Measurements from ENCODE around the gene MCHR2. TPM values are rescaled to one million over a fixed set of nuclear protein-coding genes. Genes with fewer than 3 reads are reported as not detected.

MCHR2 gene
- total and polyA plus RNA-seq, 2 of the 13 experiments (the other 11 are each of a cell fraction or from before 2014, with no cell fraction given) = not detected

GRCh38 chr6:99887066-99887465 is 107.0 kb downstream of the MCHR2 start (continued):
- no peak for TF ChIP-seq ZNF609 (CRISPR knock-in tag; IDR thresholded peaks at IDR 0.05; ENCODE audit: borderline replicate concordance)

GRCh38 chr6:99885051-99885450 is 109.0 kb downstream of the MCHR2 start:
- FAIRE-seq (no peak), DNase-seq (ENCODE audit: low spot score) (no peak), ATAC-seq (no peak)
- no peaks in the 10 kb centered on the region for H4K20me1 ChIP-seq (ENCODE audit: insufficient read depth, low read length)
- no peak overlapping the region for H3K4me3 ChIP-seq (replicated peaks in 1 of 3; ENCODE audit: insufficient read depth in 1 of 3, low read depth in 2 of 3, low read length in 3 of 3)
- H3K9me3 ChIP-seq (ENCODE audit: low read length) = no peaks in the 10 kb centered on the region
- no peak overlapping the region for H3K9ac ChIP-seq (ENCODE audit: insufficient read depth, low read depth, low read length)
- H3K27ac ChIP-seq (ENCODE audit: extremely low read length, insufficient read depth, low read length) = no peak overlapping the region
- no peaks in the 10 kb centered on the region for H3K4me1 ChIP-seq (ENCODE audit: insufficient read depth, low read length)
- in situ Hi-C loops (cut with HindIII; ENCODE audit: extremely low pct_ligation_motif_present, low pct_unique_long_range_greater_than_20kb) = no loop called here
- POLR2A ChIA-PET = no interaction called here
- H3K79me2 ChIP-seq (ENCODE audit: insufficient read depth, low read length) = no peaks in the 10 kb centered on the region
- no peak overlapping the region for H2AFZ ChIP-seq (ENCODE audit: low read length)
- WGBS (ENCODE audit: low lambda C conversion rate) = 13% methylated on average over 3 of the region's 3 CpGs
- intact Hi-C loops (cut with micrococcal nuclease; ENCODE audit: unreplicated experiment) = no loop called here
- no peak overlapping the region for H3K4me2 ChIP-seq (ENCODE audit: low read depth, low read length)
- no peaks in the 10 kb centered on the region for H3K27me3 ChIP-seq (ENCODE audit: control insufficient read depth in 1 of 2, insufficient read depth in 2 of 2, low read length in 2 of 2)
- CTCF ChIA-PET (ENCODE audit: low intra/inter-chr PET ratio, low total read pairs) = no interaction called here
- no peaks in the 10 kb centered on the region for H3K36me3 ChIP-seq (replicated peaks in 1 of 2; ENCODE audit: control insufficient read depth in 1 of 2, insufficient read depth in 2 of 2, low read length in 2 of 2)
- BruUV-seq (replicated peaks) = no TSS peak
- TF ChIP-seq ZNF598 (CRISPR knock-in tag; IDR thresholded peaks at IDR 0.05; ENCODE audit: borderline replicate concordance) (no peak), SRY (CRISPR knock-in tag; IDR thresholded peaks at IDR 0.05) (no peak), GMEB2 (CRISPR knock-in tag; IDR thresholded peaks at IDR 0.05; ENCODE audit: low read depth) (no peak), LCORL (IDR thresholded peaks at IDR 0.05) (no peak), LCORL (CRISPR knock-in tag; IDR thresholded peaks at IDR 0.05) (no peak), TCF12 (IDR thresholded peaks at IDR 0.05) (no peak), TCF12 (CRISPR knock-in tag; IDR thresholded peaks at IDR 0.05) (no peak), TBP (CRISPR knock-in tag; IDR thresholded peaks at IDR 0.05) (no peak), FOXK2 (IDR thresholded peaks at IDR 0.05) (no peak), TRIM22 (IDR thresholded peaks at IDR 0.05) (no peak), ZBTB21 (CRISPR knock-in tag; IDR thresholded peaks at IDR 0.05) (no peak), ZNF703 (CRISPR knock-in tag; IDR thresholded peaks at IDR 0.05; ENCODE audit: borderline replicate concordance) (no peak), PAWR (CRISPR knock-in tag; IDR thresholded peaks at IDR 0.05; ENCODE audit: borderline replicate concordance) (no peak), ZNF761 (CRISPR knock-in tag; conservative IDR thresholded peaks at IDR 0.05) (no peak)
